HFFc6 (cell line): ENCODE results near the gene CNOT1. TPM values are rescaled to one million over a fixed set of nuclear protein-coding genes. Genes with fewer than 3 reads are reported as not detected.

Experiments
- DNase-seq: peaks from one replicate; pipeline ENCODE4 v3.0.0-alpha.2; 2018
- H3K27ac Mint-ChIP-seq: 2 replicates; pipeline ENCODE4 v1.8.0; 2020; ENCODE audit warnings: mild to moderate bottlenecking, mixed read lengths
- H3K27me3 Mint-ChIP-seq: 2 replicates; pipeline ENCODE4 v1.8.0; 2021; ENCODE audit warnings: mild to moderate bottlenecking, moderate library complexity, mixed read lengths; ENCODE audit not compliant: insufficient read depth
- H3K36me3 Mint-ChIP-seq: 2 replicates; pipeline ENCODE4 v1.8.0; 2021; ENCODE audit warnings: low read depth, mixed read lengths
- H3K4me1 Mint-ChIP-seq: 2 replicates; pipeline ENCODE4 v1.8.0; 2020; ENCODE audit warnings: low read depth, mixed read lengths
- H3K4me3 Mint-ChIP-seq: 2 replicates; pipeline ENCODE4 v1.8.0; 2020; ENCODE audit warnings: mild to moderate bottlenecking, moderate library complexity, mixed read lengths
- H3K9me3 Mint-ChIP-seq: 2 replicates; pipeline ENCODE4 v1.8.0; 2020; ENCODE audit warnings: mild to moderate bottlenecking, mixed read lengths
- total RNA-seq, 6 experiments: library from RNA; stranded (reverse); fragmentation: NEBNext Ultra II Directional; extraction: Animal tissue kit (Norgen Biotek cat#: 25700); gene quantifications; 2 replicates in 1 of 6; 3 replicates in 5 of 6; pipeline ENCODE4 v1.2.3, GENCODE V29; 2021
- TF ChIP-seq, protein P1 (sequence below): fragments of 200-600 bp; sonication (generic); IDR thresholded peaks from 2 replicates; pipeline ENCODE4 v1.5.0; 2021; ENCODE audit warnings: antibody characterized with exemption, mild to moderate bottlenecking

The CNOT1 gene
- total RNA-seq, 6 experiments from 2014 or later, result 114 to 139 (median 121) TPM

DNA sequence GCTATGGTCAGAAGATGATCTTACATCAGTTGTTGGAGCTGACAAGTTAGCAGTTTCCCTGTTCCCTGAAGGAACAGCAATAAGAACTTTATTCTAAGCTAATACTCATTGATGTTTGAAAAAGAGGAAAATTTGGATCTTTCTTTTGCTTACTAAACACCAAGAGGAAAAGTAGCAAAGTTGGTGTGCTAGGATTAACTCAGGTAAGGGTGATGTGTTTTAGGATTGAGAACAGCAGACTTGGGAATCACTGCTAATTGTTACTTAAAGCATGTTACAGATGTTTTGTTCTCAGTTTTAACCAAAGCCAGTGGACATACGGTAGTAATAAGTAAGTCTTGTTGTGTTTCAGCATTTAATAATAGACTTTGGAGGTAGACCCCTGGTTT is 110.7 kb downstream of the CNOT1 start:
- Mint-ChIP-seq H3K36me3 (peaks cover 44% of the 10 kb centered on the region), H3K27me3 (peaks cover 6% of the 10 kb centered on the region), H3K4me3 (no peak overlapping the region), H3K27ac (no peak overlapping the region), H3K4me1 (peaks cover 16% of the 10 kb centered on the region), H3K9me3 (no peaks in the 10 kb centered on the region)
- DNase-seq, result no peak
- TF ChIP-seq, protein P1, sequence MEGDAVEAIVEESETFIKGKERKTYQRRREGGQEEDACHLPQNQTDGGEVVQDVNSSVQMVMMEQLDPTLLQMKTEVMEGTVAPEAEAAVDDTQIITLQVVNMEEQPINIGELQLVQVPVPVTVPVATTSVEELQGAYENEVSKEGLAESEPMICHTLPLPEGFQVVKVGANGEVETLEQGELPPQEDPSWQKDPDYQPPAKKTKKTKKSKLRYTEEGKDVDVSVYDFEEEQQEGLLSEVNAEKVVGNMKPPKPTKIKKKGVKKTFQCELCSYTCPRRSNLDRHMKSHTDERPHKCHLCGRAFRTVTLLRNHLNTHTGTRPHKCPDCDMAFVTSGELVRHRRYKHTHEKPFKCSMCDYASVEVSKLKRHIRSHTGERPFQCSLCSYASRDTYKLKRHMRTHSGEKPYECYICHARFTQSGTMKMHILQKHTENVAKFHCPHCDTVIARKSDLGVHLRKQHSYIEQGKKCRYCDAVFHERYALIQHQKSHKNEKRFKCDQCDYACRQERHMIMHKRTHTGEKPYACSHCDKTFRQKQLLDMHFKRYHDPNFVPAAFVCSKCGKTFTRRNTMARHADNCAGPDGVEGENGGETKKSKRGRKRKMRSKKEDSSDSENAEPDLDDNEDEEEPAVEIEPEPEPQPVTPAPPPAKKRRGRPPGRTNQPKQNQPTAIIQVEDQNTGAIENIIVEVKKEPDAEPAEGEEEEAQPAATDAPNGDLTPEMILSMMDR, result no peak

DNA sequence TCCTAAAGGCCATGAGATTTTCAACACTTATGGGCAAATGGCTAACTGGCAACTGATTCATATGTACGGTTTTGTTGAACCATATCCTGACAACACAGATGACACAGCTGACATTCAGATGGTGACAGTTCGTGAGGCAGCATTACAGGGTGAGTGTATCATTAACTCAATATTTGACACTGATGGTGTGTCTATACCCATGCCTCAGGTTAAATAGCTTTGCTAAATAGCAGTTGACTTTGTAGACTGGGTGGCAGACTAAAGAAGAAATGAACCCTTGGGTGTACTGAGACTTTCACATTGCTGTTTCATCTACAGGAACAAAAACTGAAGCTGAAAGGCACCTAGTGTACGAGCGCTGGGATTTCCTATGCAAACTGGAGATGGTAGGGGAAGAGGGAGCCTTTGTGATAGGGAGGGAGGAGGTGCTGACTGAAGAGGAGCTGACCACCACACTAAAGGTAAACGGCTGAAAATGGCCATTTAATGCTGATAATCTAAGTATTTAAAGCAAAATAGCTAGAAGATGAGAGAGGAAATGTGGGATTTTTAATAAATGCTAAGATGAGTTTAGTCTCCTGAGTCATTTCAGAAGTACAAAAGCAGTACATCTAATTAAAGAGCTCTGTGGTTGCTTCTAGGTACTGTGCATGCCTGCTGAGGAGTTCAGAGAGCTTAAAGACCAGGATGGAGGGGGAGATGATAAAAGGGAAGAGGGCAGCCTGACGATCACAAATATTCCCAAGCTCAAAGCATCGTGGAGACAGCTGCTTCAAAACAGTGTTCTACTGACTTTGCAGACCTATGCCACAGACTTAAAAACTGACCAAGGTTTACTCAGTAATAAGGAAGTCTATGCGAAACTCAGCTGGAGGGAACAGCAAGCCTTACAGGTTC is 111.3 kb downstream of the CNOT1 start:
- no peak for DNase-seq
- Mint-ChIP-seq H3K27ac (peak overlapping the region; percentile 42), H3K36me3 (peaks cover 42% of the 10 kb centered on the region), H3K9me3 (no peaks in the 10 kb centered on the region), H3K4me3 (no peak overlapping the region), H3K4me1 (peaks cover 23% of the 10 kb centered on the region), H3K27me3 (peaks cover 6% of the 10 kb centered on the region)
- TF ChIP-seq, protein P1, result no peak

DNA sequence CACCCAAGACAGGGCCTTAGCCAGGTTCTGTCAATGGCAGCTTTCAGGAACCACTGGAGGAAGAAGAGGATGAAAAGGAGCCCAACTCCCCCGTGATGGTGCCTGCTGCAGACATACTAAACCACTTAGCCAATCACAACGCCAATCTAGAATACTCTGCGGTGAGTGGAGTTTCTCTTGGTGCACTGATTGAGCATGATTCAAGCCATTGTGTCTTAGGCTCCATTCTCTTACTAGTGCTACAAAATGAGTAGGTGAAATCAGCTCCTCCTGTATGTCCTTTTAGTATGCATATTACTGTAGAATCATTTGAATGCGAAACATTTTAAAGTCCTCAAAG is 112.9 kb downstream of the CNOT1 start:
- Mint-ChIP-seq H3K4me1 (peaks cover 33% of the 10 kb centered on the region), H3K36me3 (peaks cover 32% of the 10 kb centered on the region), H3K27me3 (peaks cover 6% of the 10 kb centered on the region), H3K4me3 (no peak overlapping the region; the same call in 1 of the 2 replicates), H3K27ac (no peak overlapping the region), H3K9me3 (no peaks in the 10 kb centered on the region)
- DNase-seq, result no peak
- TF ChIP-seq, protein P1, result no peak

DNA sequence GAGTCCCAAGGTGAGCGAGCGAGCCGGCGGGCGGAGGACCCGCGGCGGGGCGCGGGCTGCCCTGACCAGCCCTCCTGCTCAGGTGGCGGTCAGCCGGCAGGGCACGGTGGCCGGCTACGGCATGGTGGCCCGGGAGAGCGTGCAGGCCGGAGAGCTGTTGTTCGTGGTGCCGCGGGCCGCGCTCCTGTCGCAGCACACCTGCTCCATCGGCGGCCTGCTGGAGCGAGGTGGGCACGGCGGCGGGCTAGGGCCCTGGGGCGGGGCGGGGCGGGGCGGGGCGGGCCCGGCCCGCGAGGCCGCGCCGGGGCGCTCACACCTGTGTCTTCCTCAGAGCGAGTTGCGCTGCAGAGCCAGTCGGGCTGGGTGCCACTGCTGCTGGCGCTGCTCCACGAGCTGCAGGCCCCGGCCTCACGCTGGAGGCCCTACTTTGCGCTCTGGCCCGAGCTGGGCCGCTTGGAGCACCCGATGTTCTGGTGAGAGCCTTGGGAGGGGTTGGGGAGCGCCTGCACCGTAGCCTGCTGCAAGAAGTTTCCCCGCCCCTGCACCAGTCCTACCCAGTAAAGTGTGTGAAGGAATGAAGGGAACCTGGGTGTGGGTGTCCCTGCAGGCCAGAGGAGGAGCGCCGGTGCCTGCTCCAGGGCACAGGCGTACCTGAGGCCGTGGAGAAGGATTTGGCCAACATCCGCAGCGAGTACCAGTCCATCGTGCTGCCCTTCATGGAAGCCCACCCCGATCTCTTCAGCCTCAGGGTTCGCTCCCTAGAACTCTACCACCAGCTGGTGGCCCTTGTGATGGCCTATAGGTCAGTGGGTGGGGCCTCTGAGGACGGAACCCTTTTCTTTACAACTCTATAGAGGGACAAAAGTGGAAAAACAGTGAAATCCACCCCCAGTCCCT is 113.5 kb downstream of the CNOT1 start:
- TF ChIP-seq, protein P1, result no peak
- peaks cover 6% of the 10 kb centered on the region for H3K27me3 Mint-ChIP-seq
- no peak for DNase-seq
- H3K27ac Mint-ChIP-seq, result no peak overlapping the region
- H3K36me3 Mint-ChIP-seq, result peaks cover 30% of the 10 kb centered on the region
- peaks cover 33% of the 10 kb centered on the region for H3K4me1 Mint-ChIP-seq
- H3K4me3 Mint-ChIP-seq, result peak overlapping the region; percentile 78
- H3K9me3 Mint-ChIP-seq, result no peaks in the 10 kb centered on the region

DNA sequence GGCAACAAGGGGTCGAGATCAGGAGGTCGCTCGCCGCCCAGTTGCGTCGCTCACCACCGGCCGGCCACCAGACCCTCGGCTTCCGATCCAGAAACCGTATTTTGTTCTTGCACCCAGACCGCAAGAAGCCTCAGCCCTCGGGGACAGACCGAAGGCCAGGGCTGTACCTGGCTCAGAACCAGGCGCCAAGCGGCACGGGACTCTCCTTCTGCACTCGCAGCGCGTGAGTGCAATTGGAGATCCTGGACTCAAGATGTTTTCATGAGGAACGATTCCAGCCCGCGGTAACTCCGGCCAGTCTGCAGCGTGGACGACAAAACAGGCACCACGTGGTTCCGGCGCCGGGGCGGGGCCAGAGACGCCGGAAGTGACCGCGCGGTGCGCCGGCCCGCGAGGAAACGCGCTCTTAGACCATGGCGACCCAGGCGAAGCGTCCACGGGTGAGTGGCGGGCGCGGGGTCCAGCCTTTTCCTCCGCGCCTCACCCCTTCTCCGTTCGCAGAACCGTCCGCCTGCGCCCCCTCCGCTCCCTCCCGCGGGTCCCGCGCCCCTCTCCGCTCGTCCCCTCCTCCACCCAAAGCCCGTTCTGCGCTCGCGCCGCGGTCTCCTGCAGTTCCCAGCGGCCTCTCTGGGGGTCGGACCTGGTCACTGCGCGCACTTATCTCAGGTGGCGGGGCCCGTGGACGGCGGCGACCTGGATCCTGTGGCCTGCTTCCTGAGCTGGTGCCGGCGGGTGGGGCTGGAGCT is 114.3 kb downstream of the CNOT1 start, which contains the start of gene SETD6:
SETD6 (plus strand) TSS at position 393 of the 746 bp plus-strand sequence; CDS start at position 414, 21 bp downstream.
- Mint-ChIP-seq H3K36me3 (peaks cover 21% of the 10 kb centered on the region), H3K4me3 (peak within 1 kb of the TSS; percentile 78), H3K27me3 (peaks cover 6% of the 10 kb centered on the region; the same call in 1 of the 2 replicates), H3K27ac (peak within 1 kb of the TSS; percentile 52), H3K9me3 (no peaks in the 10 kb centered on the region), H3K4me1 (peaks cover 33% of the 10 kb centered on the region)
- TF ChIP-seq, protein P1, result no peak
- DNase-seq, result peak; percentile 17
